ENCODE data around the gene RIMBP2. TPM values are rescaled to one million over a fixed set of nuclear protein-coding genes. Genes with fewer than 3 reads are reported as not detected.

The RIMBP2 gene
- total RNA-seq, 1 donor from 2014 or later = 0.27 TPM

GRCh38 chr12:130486891-130487416 is 229.1 kb downstream of the RIMBP2 start:
- H3K27ac ChIP-seq = no peak overlapping the region
- TF ChIP-seq CTCF (IDR thresholded peaks at IDR 0.05) = no peak
- no peaks in the 10 kb centered on the region for H3K4me1 ChIP-seq
- no peak for DNase-seq
- no peak overlapping the region for H3K4me3 ChIP-seq
- no peaks in the 10 kb centered on the region for H3K36me3 ChIP-seq
- no peaks in the 10 kb centered on the region for H3K9me3 ChIP-seq
- intact Hi-C loops (cut with DNase I) = no loop called here
- H3K27me3 ChIP-seq (ENCODE audit: low read depth) = no peaks in the 10 kb centered on the region
- ATAC-seq = no peak

GRCh38 chr12:130486146-130486435 is 230.0 kb downstream of the RIMBP2 start:
- peaks cover 3% of the 10 kb centered on the region for H3K27me3 ChIP-seq (ENCODE audit: low read depth)
- no peak for DNase-seq
- no peak overlapping the region for H3K27ac ChIP-seq
- no peaks in the 10 kb centered on the region for H3K4me1 ChIP-seq
- no peak for ATAC-seq
- H3K9me3 ChIP-seq = no peaks in the 10 kb centered on the region
- no peak for TF ChIP-seq CTCF (IDR thresholded peaks at IDR 0.05)
- no peak overlapping the region for H3K4me3 ChIP-seq
- intact Hi-C loops (cut with DNase I) = no loop called here
- H3K36me3 ChIP-seq = no peaks in the 10 kb centered on the region

GRCh38 chr12:130485291-130486145 is 230.6 kb downstream of the RIMBP2 start:
- H3K4me1 ChIP-seq = no peaks in the 10 kb centered on the region
- TF ChIP-seq CTCF (IDR thresholded peaks at IDR 0.05) = no peak
- H3K27ac ChIP-seq = no peak overlapping the region
- DNase-seq (no peak), ATAC-seq (no peak)
- intact Hi-C loops (cut with DNase I) = no loop called here
- H3K36me3 ChIP-seq = no peaks in the 10 kb centered on the region
- H3K27me3 ChIP-seq (ENCODE audit: low read depth) = peaks cover 9% of the 10 kb centered on the region
- H3K9me3 ChIP-seq = no peaks in the 10 kb centered on the region
- no peak overlapping the region for H3K4me3 ChIP-seq

DNA sequence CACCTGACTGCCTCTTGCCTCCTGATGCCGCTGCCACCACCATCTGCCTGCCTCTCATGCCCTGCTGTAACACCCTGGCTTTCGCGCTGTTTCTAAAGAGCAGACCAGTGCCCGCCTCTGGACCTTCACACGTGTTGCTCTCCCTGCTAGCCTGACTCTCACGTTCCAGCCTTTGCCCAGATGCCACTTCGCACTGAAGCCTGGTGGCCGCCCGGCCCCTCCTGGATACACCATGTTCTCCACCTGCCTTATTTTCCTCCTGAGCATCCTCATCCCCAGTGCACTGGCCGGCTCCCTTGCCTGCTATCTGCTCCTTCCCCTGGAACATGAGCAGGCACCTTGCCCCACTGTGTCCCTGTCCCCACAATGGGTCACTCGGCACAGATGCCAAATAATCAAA is 231.9 kb downstream of the RIMBP2 start:
- DNase-seq (no peak), ATAC-seq (no peak)
- Histone ChIP-seq H3K9me3 (no peaks in the 10 kb centered on the region), H3K36me3 (no peaks in the 10 kb centered on the region), H3K27me3 (ENCODE audit: low read depth) (peaks cover 12% of the 10 kb centered on the region), H3K4me1 (no peaks in the 10 kb centered on the region), H3K4me3 (no peak overlapping the region), H3K27ac (no peak overlapping the region)
- intact Hi-C loops (cut with DNase I) = no loop called here
- no peak for TF ChIP-seq CTCF (IDR thresholded peaks at IDR 0.05)

DNA sequence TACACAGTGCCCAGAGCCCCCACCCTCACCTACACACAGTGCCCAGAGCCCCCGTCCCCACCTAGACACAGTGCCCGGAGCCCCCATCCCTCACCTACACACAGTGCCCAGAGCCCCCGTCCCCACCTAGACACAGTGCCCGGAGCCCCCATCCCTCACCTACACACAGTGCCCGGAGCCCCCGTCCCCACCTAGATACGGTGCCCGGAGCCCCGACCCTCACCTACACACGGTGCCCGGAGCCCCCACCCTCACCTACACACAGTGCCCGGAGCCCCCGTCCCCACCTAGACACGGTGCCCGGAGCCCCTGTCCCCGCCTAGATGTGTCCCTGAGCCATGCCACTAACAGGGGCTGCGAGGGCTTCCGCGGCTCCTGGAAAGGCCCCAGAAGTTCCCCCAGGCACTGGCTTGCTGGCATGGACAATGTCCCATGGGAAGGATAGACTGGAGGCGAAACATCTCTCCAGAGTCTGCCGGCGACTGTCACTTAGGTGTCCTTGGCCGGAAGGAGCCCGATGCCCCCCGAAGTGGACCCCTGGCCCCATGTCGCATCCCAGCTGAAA is 232.4 kb downstream of the RIMBP2 start:
- DNase-seq (no peak), ATAC-seq (no peak)
- Histone ChIP-seq H3K27me3 (ENCODE audit: low read depth) (peaks cover 12% of the 10 kb centered on the region), H3K4me1 (no peaks in the 10 kb centered on the region), H3K9me3 (no peaks in the 10 kb centered on the region), H3K36me3 (no peaks in the 10 kb centered on the region), H3K4me3 (no peak overlapping the region), H3K27ac (no peak overlapping the region)
- no peak for TF ChIP-seq CTCF (IDR thresholded peaks at IDR 0.05)
- intact Hi-C loops (cut with DNase I) = no loop called here
